Skeletal muscle tissue (tissue), 4 donors: ENCODE results near the gene CDC34. TPM values are rescaled to one million over a fixed set of nuclear protein-coding genes. Genes with fewer than 3 reads are reported as not detected.
A peak's percentile ranks its signal among the peaks of the same experiment; 100 is the strongest.

Experiments used
- H3K27ac ChIP-seq: one replicate; pipeline ENCODE4 v1.7.0; 2013; ENCODE audit warnings: mild to moderate bottlenecking, low read depth, low read length, inconsistent platforms
- H3K27me3 ChIP-seq, 3 donors: one replicate each; pipeline ENCODE4 v1.7.0; 2013; ENCODE audit warnings: low read length in 3 of 3; ENCODE audit not compliant: control insufficient read depth in 3 of 3, insufficient read depth in 3 of 3
- H3K36me3 ChIP-seq, 3 donors: one replicate each; pipeline ENCODE4 v1.7.0; 2013; ENCODE audit warnings: low read length in 3 of 3; ENCODE audit not compliant: control insufficient read depth in 3 of 3, insufficient read depth in 3 of 3
- H3K4me1 ChIP-seq, 3 donors: one replicate each; pipeline ENCODE4 v1.7.0; 2013; ENCODE audit warnings: low read length in 3 of 3, mild to moderate bottlenecking in 3 of 3; ENCODE audit not compliant: control insufficient read depth in 3 of 3, insufficient read depth in 3 of 3
- H3K4me3 ChIP-seq, 3 donors: one replicate each; pipeline ENCODE4 v1.7.0; 2013; ENCODE audit warnings: low read length in 3 of 3
- H3K9ac ChIP-seq, 3 donors: one replicate each; pipeline ENCODE4 v1.7.0; 2013; ENCODE audit warnings: low read length in 3 of 3, mild to moderate bottlenecking in 3 of 3, moderate library complexity in 2 of 3, low read depth in 1 of 3
- H3K9me3 ChIP-seq, 3 donors: one replicate each; pipeline ENCODE4 v1.7.0; 2013; ENCODE audit warnings: low read length in 3 of 3; ENCODE audit not compliant: control insufficient read depth in 3 of 3
- total RNA-seq: library from RNA; depleted of rRNA; stranded (reverse); fragments of >200 nt; gene quantifications from one replicate; pipeline ENCODE4 v1.2.3, GENCODE V29; 2014
- donor health status: Osteomylitis.

The CDC34 gene
- 73.1 TPM for total RNA-seq

- peaks cover 11 to 16% (median 13%) of the 10 kb centered on the region in 3 donors for H3K36me3 ChIP-seq
- peaks cover 0 to 6% (median 6%) of the 10 kb centered on the region in 3 donors for H3K27me3 ChIP-seq
- H3K9ac ChIP-seq, result peak within 1 kb of the TSS; percentile 89 to 96 (median 94)
- H3K9me3 ChIP-seq, result no peaks in the 10 kb centered on the region
- peaks cover 30 to 37% (median 37%) of the 10 kb centered on the region in 3 donors for H3K4me1 ChIP-seq
- peak within 1 kb of the TSS; percentile 90 for H3K27ac ChIP-seq
- H3K4me3 ChIP-seq, result peak within 1 kb of the TSS; percentile 59 to 94 (median 88)
These were observed at the start of gene CDC34 for GRCh38 chr19:531753-532560. Gene CDC34, plus strand, starts transcription at chr19:531760. Its CDS starts 172 bp downstream, at chr19:531932.

GRCh38 chr19:482186-483041, 49.1 kb upstream of the CDC34 start:
- Histone ChIP-seq H3K4me1 (peaks cover 5 to 6% (median 6%) of the 10 kb centered on the region in 3 donors), H3K27me3 (peaks cover 13 to 26% (median 25%) of the 10 kb centered on the region in 3 donors), H3K27ac (no peak overlapping the region), H3K9me3 (no peaks in the 10 kb centered on the region), H3K4me3 (no peak overlapping the region), H3K36me3 (no peaks in the 10 kb centered on the region), H3K9ac (no peak overlapping the region)

GRCh38 chr19:483332-484072, 48.1 kb upstream of the CDC34 start:
- peaks cover 13 to 26% (median 26%) of the 10 kb centered on the region in 3 donors for H3K27me3 ChIP-seq
- no peak overlapping the region for H3K9ac ChIP-seq
- no peaks in the 10 kb centered on the region for H3K9me3 ChIP-seq
- H3K4me3 ChIP-seq, result no peak overlapping the region
- peaks cover 5 to 9% (median 6%) of the 10 kb centered on the region in 3 donors for H3K4me1 ChIP-seq
- H3K36me3 ChIP-seq, result no peaks in the 10 kb centered on the region
- H3K27ac ChIP-seq, result no peak overlapping the region

GRCh38 chr19:484494-484893, 47.1 kb upstream of the CDC34 start:
- Histone ChIP-seq H3K4me3 (no peak overlapping the region), H3K9me3 (no peaks in the 10 kb centered on the region), H3K9ac (no peak overlapping the region), H3K36me3 (no peaks in the 10 kb centered on the region), H3K27ac (no peak overlapping the region), H3K27me3 (peaks cover 13 to 26% (median 26%) of the 10 kb centered on the region in 3 donors), H3K4me1 (peaks cover 6 to 10% (median 6%) of the 10 kb centered on the region in 3 donors)

GRCh38 chr19:485077-485476, 46.5 kb upstream of the CDC34 start:
- Histone ChIP-seq H3K27ac (no peak overlapping the region), H3K27me3 (peaks cover 13 to 26% (median 26%) of the 10 kb centered on the region in 3 donors), H3K9me3 (no peaks in the 10 kb centered on the region), H3K4me3 (no peak overlapping the region), H3K4me1 (peaks cover 4 to 11% (median 9%) of the 10 kb centered on the region in 3 donors), H3K9ac (peak overlapping the region in 1 of 3 donors; percentile 25), H3K36me3 (no peaks in the 10 kb centered on the region)

- Histone ChIP-seq H3K9me3 (no peaks in the 10 kb centered on the region), H3K36me3 (no peaks in the 10 kb centered on the region), H3K4me1 (peaks cover 3 to 13% (median 12%) of the 10 kb centered on the region in 3 donors), H3K9ac (peak overlapping the region in 1 of 3 donors; percentile 25), H3K27me3 (peaks cover 13 to 26% (median 26%) of the 10 kb centered on the region in 3 donors), H3K27ac (no peak overlapping the region), H3K4me3 (no peak overlapping the region)
These were observed 45.9 kb upstream of the CDC34 start for GRCh38 chr19:485583-486236.

- peaks cover 12 to 25% (median 20%) of the 10 kb centered on the region in 3 donors for H3K27me3 ChIP-seq
- H3K4me3 ChIP-seq, result peak overlapping the region; percentile 75 to 89 (median 83)
- no peaks in the 10 kb centered on the region for H3K36me3 ChIP-seq
- H3K9ac ChIP-seq, result peak overlapping the region; percentile 82 to 92 (median 85)
- H3K9me3 ChIP-seq, result no peaks in the 10 kb centered on the region
- peak overlapping the region; percentile 83 for H3K27ac ChIP-seq
- H3K4me1 ChIP-seq, result peaks cover 3 to 15% (median 13%) of the 10 kb centered on the region in 3 donors
These were observed 42.8 kb upstream of the CDC34 start for GRCh38 chr19:488505-489417.

- peak overlapping the region; percentile 83 for H3K27ac ChIP-seq
These were observed 42.0 kb upstream of the CDC34 start for GRCh38 chr19:489418-490196.

More at GRCh38 chr19:489418-490196, 42.0 kb upstream of the CDC34 start:
- H3K36me3 ChIP-seq, result no peaks in the 10 kb centered on the region
- peaks cover 6 to 21% (median 13%) of the 10 kb centered on the region in 3 donors for H3K4me1 ChIP-seq
- peak overlapping the region; percentile 81 to 92 (median 82) for H3K9ac ChIP-seq
- H3K4me3 ChIP-seq, result peak overlapping the region; percentile 75 to 89 (median 81)
- H3K27me3 ChIP-seq, result peaks cover 10 to 26% (median 16%) of the 10 kb centered on the region in 3 donors
- H3K9me3 ChIP-seq, result no peaks in the 10 kb centered on the region
